Activated CD8-positive, alpha-beta memory T cell treated with anti-CD3 and anti-CD28 coated beads, Interleukin-2, amount 50 U/mL, for 1 hour (primary cell): ENCODE data around the gene ITGA11.

Source experiments
- DNase-seq: peaks from one replicate; pipeline ENCODE4 v3.0.0-alpha.2; 2020; ENCODE audit errors: extremely low read depth

The ITGA11 gene

DNA sequence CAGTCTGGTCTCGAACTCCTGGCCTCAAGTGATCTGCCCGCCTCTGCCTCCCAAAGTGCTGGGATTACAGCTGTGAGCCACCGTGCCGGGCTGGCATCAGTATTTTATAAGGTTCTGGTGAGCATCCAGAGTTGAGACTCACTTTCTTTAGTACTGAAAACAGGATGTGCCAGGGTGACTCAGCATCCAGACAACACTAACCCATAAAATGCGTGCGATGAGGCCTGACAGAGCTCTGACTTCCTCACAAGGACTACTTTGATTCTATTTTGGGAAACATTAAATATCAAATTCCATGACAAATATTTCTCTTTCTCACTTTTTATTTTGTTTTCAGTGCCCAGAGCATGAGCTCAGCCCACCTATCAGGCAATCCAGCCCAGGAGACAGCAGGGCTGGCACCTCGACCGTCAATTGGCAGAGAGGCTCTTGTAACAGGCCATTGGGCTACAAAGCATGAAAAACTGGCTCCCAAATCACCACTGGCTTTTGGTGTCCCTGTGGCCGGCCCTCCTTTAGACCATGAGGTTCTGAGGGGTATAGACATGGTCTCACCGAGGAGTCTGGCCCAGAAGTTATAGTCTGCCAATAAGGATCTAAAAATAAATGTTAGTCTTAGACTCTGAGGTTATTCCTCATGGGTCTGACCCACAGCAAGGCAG, 79.4 kb downstream of the ITGA11 start:
- DNase-seq: no peak

DNA sequence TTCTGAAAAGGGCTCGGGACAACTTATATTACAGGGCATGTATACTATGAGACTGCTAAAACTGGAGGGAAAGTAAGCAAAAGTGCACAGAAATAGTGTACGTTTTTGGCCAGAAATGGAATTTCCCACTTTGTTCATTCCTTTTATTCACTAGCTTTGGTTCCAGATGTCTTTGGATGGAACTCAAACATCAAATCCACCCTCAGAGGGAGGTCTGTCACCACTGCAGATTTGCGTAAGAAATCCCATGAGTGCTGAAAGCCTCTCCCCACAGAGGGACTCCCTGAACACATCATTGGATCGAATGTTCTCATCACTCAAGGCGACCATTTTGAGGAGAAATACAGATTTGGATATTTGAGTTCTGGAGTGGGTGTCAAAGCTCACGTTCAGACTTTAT, 82.8 kb downstream of the ITGA11 start:
- no peak for DNase-seq

DNA sequence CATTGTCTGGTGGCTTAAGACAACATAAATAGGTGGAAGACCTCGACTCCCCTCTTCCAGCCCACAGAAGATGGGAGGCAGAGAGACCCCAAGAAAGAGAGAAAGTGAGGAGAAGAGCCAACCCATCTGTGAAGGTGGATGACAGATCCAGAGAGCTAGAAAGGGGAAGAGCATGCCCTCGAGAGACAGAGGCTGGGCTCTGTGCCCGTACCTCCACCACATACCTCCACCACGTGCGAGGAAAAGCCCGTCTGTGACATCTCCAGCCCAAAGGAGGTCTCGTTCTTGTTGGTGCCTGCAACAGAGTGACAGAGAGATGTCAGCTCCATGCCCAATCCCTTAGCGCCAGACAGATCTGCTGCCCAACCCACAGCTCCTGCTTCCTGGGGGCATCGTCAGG, 83.4 kb downstream of the ITGA11 start:
- DNase-seq: no peak

DNA sequence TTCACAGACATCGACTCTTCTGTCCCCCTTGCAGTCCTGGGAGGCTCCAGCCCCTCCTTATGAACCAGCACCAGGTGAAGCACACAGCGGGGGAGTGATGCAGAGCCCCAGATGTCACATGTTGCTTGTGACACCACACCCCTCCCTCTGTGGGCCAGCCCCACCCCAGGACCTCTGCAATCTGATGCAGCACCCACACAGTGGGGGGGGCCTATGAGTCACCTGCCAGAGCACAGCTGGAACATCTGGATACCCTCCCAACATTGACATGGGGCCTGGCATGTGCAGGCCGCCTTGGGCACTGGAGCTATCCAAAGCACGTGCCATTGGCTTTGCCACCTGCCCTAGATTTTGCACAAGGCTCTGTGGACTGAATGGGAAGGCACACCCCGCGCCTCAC, 83.9 kb downstream of the ITGA11 start:
- no peak for DNase-seq

DNA sequence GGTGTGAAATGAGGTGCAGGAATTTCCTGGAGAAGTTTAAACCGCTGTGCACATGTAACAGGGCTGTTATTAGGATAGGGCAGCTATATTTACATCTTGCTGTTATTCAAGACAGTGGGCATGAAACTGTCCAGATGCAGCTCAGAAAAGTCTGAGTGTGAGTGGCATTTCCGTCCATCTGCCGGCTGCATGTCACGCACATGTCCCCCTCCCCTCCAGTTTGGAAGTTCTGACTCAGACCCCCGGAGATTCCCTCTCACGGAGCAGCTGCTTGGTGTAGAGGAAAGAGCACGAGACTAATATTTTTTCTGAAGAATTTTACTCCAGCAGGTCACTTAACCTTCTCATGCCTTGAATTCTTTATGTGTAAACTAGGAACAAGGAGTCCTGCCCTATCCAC, 84.6 kb downstream of the ITGA11 start:
- no peak for DNase-seq

DNA sequence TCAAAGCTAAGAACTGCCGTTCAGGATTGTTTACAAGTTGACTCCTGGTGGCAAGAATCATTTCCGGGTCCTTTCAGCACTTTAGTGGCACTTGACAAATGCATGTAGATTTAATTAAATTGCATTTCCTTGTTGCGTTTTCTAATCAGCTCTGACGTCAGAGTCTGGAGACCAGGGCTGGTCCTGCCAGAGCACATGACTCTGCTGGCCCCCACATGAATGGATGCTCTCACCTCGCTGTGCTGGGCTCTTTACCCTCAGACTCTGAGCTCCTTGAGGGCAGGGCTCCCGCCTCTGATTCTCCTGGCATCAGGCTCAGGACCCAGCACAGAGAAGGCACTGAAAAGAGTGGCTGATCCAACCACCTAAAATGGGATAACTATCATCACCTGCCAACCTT, 85.0 kb downstream of the ITGA11 start:
- DNase-seq: no peak

DNA sequence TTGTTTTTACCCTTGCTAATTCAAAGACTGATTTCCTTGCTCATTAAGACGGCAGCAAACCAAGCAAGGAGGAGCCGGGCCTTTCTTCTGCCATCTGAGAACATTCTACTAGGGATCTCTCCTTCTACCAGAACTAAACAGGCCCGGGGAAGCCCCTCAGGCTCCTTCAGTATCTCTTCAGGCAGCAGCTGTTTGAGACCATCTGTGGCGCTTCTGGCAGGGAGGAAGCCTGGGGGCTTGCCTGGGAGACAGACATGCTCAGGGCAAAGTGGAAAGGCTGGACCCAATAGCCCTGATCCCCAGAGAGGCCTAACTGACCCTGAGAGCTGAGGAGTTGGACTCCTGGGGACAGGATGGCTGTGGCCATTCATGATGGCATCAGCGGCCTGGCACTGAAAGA, 86.5 kb downstream of the ITGA11 start:
- no peak for DNase-seq

DNA sequence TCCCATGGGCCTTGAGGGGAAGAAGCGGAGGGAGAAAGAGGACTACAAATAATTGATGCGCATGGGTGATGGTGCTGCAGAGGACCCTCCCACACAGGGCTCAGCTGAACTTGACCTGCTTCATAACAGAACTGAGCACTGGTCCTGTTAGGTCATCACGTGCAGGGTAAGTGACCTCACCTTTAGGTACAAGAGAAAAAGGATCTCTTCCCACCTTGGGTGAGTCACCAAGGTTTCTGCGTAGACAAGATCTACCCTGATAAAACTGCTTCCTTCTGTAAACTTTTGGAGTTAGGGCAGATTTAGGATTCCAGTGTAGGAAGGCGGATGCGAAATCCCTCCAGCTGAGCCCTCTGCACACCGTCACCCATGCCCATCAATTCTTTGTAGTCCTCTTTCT, 87.4 kb downstream of the ITGA11 start:
- DNase-seq: no peak

DNA sequence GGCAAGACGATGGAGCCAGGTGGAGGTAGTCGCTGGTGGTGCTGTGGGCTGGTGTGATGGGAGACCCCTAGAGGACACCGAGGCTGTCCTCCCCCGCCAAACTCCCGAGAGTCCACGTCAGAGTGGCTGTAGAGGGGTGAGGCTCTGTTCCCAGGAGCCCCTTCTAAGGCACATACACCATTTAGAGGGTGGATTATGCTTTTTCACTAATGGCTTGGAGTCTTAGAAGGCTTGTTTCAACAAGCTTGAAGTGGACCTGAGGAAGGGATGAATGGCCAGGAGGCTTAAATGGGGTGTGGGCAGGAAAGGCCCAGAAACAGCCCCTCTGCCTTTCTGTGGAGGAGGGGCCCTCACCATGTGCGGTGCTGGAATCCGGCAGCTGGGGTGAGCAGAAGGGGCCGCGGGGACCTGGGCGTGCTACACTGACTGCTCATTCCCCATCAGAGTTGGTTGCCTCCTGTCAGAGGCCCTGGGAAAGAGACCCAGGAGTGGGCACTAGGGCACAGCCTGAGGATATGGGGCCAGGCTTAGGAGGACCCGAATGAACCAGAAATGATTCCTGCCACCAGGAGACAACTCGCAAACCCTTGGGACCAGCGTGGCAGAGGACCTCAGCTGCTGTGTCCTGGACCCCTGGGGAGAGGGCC, 88.3 kb downstream of the ITGA11 start:
- DNase-seq: no peak

DNA sequence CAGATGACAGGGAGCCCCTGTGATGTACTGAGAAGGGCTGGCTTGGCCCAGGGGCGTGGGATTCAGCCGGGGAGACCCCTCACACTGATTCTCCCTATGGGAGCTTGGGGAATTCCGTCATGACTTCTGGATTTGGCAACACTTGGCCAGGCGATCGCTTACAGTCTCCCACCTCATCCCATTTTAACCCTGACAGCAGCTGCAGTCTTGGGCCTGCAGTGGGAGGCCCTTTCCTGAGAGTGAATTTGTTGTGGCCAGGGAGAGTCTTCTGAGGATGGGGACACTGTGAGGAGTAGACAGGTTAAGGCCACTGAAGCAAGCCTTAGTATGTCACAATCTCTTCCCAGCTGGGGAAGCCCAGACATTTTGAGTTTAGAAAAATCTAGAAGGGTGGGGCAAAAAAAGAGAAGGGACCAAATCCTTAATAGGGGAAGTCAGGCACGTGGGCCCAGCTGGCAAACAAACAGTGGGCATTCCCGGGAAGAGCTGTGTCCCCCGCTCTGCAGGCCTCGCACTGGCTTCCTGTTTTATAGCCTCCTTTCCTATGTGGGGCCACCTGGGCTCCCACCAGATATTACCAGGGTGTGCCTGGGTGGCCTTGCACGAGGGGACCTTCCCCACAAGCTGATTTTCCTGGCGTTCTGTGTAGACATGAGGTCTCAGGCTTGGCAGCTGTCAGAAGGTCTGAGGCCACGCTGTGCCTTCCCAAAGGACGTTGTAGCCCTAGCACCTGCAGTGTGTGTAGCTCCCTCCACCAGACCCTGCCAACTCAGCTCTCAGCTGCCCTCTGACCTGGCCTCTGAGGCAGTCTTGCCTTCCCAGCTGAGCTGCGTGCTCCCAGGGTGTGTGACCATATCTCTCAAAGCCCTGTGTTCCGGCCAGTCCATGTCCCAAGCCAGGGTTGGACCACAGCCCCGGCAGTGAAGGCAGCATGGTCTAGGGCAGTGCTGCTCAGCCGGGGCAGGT, 89.9 kb downstream of the ITGA11 start:
- DNase-seq: no peak

DNA sequence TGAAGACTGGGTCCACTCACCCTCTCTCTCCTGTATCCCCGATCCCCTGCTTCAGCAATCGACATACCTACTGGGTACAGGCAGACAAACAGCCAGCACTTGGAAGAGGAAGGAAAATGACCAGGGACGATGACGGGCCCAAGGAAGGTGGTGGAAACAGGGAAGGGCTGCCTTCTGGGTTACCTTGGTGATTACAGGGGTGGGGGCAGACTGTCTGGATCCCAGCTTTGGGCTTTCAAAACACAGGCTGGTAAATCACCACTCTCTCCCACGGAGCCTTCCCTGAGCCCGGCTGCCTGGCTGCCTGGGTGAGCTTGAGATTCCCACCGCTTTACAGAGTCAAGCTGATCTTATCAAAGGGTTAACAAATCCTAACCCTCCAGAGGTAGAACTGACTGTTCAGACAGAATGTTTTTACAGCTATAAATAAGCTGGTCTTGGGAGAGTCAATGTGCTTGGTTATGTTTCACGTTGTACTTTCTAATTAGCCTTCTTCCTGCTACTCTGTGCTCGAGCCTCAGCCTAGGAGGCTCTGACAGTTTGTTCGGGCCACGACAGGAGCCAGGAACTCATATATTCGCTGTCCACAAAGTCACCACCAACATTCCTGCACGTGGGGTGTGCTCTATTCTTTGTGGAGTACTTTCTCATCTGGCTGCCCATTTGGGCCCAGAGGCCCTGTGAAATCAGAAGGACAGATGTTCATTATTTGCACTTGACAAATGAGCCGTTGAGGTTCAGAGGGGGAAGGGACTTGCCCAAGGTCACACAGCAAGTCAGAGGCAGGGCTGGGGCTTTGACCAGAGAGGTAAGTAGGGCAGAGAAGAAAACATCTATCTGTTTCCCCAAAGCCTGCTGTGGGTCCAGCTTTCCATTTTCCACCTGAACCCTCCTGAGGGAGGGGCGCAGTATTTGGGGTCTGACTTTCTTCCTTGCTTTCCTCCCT, 91.0 kb downstream of the ITGA11 start:
- DNase-seq: no peak

DNA sequence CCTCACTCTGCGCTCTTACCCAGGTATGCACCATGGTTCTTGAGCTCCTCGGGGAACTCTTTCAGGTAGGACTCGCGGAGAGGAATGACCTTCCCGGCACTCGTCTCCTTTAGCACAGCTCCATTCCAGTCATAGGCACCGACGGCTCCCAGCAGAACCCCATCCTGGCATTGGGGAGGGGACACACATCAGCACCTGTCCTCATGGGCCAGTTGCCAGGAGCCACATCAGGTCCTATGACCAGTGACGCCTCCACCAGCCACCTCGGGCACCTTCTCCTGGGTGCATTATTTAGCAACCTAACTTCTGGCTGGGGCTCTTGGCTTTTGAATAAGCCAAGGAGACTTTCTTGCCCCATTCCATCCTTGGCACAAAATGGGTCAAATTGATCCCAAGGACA, 92.5 kb downstream of the ITGA11 start:
- DNase-seq: no peak

DNA sequence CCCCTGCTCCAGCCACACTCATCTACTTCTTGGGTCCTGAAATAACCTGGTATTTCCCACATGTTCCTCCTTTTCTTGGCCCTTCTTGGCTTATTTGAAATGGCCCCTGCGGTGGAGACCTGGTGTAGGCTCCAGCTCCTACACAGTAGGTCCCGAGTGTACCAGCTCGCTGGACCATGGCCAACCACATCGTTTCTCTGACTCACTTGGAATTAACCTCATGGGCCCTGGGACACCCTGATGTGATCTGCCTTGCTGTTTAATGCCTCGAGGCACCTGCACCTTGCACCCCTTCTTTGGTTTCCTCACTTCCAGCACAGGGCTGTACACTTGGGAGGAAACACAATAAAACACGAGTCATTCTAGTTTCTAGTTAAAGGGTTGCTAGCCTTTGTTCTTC, 94.1 kb downstream of the ITGA11 start:
- no peak for DNase-seq

DNA sequence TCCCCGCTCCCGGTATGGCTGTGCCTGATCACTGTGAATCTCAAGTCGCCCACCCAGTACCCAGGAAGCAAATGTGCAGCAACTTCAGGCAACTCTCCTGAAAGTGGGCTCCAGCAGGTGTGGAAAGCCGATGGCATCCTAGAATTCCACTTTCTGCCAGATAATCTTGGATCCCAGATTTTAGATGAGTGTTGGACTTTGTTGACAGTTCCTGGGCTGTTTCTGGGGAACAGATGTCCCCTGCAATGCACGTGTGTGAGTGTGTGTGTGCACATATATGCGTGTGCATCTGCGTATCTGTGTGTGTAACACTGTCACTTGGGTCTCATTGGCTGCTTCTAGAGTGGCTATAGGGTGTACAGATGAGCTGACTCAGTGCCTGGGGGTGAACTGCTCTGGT, 95.4 kb downstream of the ITGA11 start:
- DNase-seq: no peak

DNA sequence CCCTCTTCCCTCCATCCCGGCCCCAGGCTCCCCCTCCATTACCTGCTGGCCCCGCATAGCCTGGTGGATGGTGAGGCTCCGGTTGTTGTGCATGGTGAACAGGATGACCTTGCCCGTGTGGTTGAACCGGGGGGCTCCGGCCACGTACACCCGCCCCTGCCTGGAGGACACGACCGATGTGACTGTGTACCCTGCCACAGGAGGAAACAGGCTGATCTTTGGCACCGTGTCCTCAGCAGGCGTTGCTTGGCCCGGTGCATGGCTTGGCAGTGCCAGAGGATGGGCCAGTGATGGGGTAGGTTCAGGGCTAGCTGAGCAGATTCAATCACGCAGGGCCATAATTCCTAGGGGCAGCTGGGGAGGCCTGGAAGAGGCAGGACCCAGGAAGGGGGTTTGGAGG, 96.3 kb downstream of the ITGA11 start:
- no peak for DNase-seq

DNA sequence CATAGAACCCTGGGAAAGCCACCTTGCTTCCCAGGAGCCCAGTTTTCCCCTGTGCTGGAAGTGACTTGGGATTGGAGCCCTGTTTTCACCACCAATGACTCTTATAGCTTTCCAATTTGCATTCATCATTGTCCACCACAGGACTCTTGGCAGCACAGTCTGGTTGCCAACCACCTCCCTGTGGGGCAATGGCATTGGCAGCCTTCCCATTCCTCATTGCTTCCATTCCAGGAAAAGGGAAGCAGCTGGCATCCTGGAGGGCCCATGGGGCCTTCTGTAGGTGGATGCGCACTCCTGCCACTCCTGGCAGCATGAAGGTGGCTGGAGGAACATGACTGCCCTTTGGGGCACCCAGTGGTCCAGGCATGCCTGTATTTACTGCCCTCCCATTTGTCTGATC, 96.7 kb downstream of the ITGA11 start:
- no peak for DNase-seq

DNA sequence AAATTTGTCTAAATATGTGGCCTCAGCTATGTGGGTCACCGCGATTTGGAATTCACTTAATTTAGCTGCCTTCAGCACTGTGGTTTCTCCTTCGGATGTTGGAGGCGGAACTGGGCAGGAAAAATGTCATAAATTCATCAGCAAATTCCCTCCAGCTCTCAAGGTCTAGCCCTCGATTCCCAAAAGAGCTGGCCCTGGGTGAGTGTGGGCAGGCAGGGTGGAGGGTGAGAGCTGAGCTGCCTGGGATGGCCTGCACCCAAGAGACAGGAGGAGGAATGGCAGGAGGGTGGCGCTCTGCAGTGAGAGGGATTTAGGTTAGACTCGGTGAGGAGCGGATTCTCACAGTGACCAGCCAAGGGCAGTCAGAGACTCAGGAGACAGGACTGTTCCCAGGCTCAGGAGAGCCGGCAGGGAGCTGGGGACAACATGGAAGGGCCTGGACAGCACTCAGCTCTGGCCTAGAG, 97.3 kb downstream of the ITGA11 start:
- DNase-seq: no peak

DNA sequence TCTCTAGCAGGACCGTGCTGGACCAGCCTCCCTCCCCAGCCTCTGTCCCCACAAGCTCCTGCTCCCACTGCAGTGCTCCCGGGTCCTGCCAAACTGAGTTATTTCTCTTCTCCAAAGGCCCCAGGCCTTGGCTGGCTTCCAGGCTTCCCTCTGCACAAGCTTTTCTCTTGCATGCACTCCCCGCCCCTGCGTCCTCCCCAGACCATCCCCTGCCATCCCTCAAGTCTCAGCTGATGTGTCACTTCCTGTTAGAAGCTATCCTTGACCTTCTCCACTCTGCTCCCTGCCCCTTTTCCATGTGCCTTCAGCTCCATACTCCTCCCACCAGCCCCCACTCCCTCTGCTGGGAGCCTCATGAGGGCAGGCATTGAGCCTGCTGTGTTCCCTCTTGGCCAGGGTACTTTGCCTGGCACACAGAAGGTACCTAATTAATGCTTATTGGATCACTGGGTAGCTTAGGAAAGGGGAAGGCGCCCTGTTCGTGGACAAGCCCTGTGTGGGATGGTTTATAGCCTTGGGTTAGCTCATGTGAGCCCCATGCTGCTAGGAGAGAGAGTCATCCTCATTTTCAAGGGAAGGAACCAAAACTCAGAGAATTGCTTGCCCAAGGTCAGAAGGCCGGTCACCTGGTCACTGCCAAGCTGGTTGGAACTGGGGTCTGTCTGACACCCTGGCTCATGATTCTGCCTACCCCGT, 98.0 kb downstream of the ITGA11 start:
- no peak for DNase-seq

DNA sequence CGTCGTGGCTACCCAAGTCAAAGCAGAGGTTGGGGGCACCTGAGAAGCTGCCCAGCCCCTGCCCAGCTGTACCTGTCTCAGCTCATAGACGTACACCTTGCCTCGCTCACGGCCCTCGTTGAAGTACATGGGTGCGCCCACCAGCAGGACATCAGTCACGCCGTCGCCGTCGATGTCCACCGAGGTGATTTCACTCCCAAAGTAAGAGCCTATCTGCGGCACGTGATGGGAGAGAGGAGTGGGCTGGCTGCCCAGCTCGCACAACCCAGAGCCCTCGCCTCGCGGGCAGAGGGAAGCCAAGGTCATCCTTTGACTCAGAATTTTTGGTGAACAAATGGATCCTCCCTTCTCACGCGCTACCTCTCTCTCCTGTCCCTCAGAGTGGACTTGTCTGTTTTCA, 99.7 kb downstream of the ITGA11 start:
- DNase-seq: no peak

DNA sequence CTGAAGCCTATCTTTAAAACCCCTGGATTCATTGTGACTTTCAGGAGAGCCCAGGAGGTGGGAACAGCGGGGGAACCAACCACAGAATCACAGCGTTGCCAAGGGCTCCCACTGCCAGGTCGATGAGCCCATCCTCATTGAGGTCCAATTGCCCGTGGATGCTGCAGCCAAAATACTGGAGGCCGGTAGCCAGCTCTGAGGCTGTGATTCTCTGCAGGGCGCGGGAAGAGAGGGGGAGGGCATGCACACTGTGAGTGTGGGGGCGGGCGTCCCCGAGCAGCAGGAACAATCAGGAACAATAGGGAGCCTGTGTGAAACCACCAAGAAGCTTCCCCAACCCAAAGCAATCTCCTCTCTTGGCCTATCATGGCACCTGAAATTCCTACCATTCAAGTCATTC, 101.1 kb downstream of the ITGA11 start:
- no peak for DNase-seq

DNA sequence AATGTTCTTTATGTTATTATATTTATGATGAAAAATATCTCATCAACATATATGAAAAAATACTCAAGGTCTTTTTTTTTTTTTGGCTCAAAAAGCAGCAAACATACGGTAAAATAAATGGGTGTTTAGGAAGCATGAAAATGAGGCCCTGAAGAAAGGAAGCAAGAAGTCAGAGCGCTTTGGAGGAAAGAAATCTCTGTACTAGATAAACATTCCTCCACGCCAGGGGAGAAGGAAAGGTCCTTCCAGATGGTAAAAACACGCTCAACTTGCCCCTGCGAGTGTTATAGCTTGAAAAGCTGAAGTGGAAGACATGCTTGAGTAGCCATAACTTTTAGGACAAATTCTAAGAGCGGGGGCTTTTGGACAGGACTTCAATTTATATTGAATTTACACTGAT, 101.5 kb downstream of the ITGA11 start:
- no peak for DNase-seq
